Astrocyte (in vitro differentiated cells and primary cell): ENCODE data around the gene CCDC34. TPM values are rescaled to one million over a fixed set of nuclear protein-coding genes. Genes with fewer than 3 reads are reported as not detected.
"Not testable (repeated sequence)": the region's sequence is repeated elsewhere in the genome, so short reads cannot be mapped to it uniquely, and the experiment has no call there.

ENCODE experiments used
- DNase-seq: peaks from one replicate; pipeline ENCODE4 v3.0.0-alpha.2; 2010; ENCODE audit warnings: low read depth
- FAIRE-seq: peaks from 2 replicates; lab custom pipeline; 2011; peaks lifted over from hg19 to GRCh38; lab: Jason Lieb, UNC
- H2AFZ ChIP-seq: 2 replicates; pipeline ENCODE4 v1.6.0; 2012; ENCODE audit warnings: low read depth, low read length, inconsistent platforms
- H3K27ac ChIP-seq: 2 replicates; pipeline ENCODE4 v1.5.1; 2011; ENCODE audit warnings: low read depth, low read length, inconsistent platforms
- H3K27me3 ChIP-seq: 2 replicates; pipeline ENCODE4 v1.6.0; 2011; ENCODE audit warnings: low read length, inconsistent platforms; ENCODE audit not compliant: insufficient read depth
- H3K36me3 ChIP-seq: 2 replicates; pipeline ENCODE4 v1.5.1; 2011; ENCODE audit warnings: low read length, inconsistent platforms; ENCODE audit not compliant: insufficient read depth
- H3K4me1 ChIP-seq: 2 replicates; pipeline ENCODE4 v1.5.1; 2011; ENCODE audit warnings: low read length, inconsistent platforms; ENCODE audit not compliant: insufficient read depth
- H3K4me2 ChIP-seq: 2 replicates; pipeline ENCODE4 v1.6.0; 2012; ENCODE audit warnings: low read length, inconsistent platforms
- H3K4me3 ChIP-seq: 2 replicates; pipeline ENCODE4 v1.5.1; 2011; ENCODE audit warnings: low read depth, mild to moderate bottlenecking, low read length, inconsistent platforms; ENCODE audit not compliant: insufficient read depth
- H3K79me2 ChIP-seq: 2 replicates; pipeline ENCODE4 v1.6.0; 2012; ENCODE audit warnings: mild to moderate bottlenecking, low read length, inconsistent platforms; ENCODE audit not compliant: insufficient read depth
- H3K9ac ChIP-seq: 2 replicates; pipeline ENCODE4 v1.6.0; 2012; ENCODE audit warnings: mild to moderate bottlenecking, low read length, inconsistent platforms
- H3K9me3 ChIP-seq: 2 replicates; pipeline ENCODE4 v1.5.1; 2012; ENCODE audit warnings: low read depth, mild to moderate bottlenecking, low read length, inconsistent platforms; ENCODE audit not compliant: insufficient read depth
- H4K20me1 ChIP-seq: 2 replicates; pipeline ENCODE4 v1.6.0; 2012; ENCODE audit warnings: low read length, inconsistent platforms; ENCODE audit not compliant: insufficient read depth
- H3K27ac Mint-ChIP-seq: one replicate; pipeline ENCODE4 v1.8.0; 2021; ENCODE audit warnings: mild to moderate bottlenecking, mixed read lengths; ENCODE audit not compliant: unreplicated experiment
- H3K27me3 Mint-ChIP-seq: one replicate; pipeline ENCODE4 v1.8.0; 2021; ENCODE audit warnings: low read depth, mixed read lengths; ENCODE audit not compliant: unreplicated experiment
- H3K36me3 Mint-ChIP-seq: one replicate; pipeline ENCODE4 v1.8.0; 2021; ENCODE audit warnings: low read depth, mixed read lengths; ENCODE audit not compliant: unreplicated experiment
- H3K4me1 Mint-ChIP-seq: one replicate; pipeline ENCODE4 v1.8.0; 2021; ENCODE audit warnings: low read depth, mixed read lengths; ENCODE audit not compliant: unreplicated experiment
- H3K4me3 Mint-ChIP-seq: one replicate; pipeline ENCODE4 v1.8.0; 2021; ENCODE audit warnings: mild to moderate bottlenecking, moderate library complexity, mixed read lengths; ENCODE audit not compliant: unreplicated experiment
- H3K9me3 Mint-ChIP-seq: one replicate; pipeline ENCODE4 v1.8.0; 2021; ENCODE audit warnings: mild to moderate bottlenecking, mixed read lengths; ENCODE audit not compliant: unreplicated experiment
- CTCF ChIP-seq: IDR thresholded peaks from 2 replicates; pipeline ENCODE4 v1.5.1; 2011; ENCODE audit warnings: low read depth, mild to moderate bottlenecking, inconsistent platforms, low read length, moderate library complexity; ENCODE audit not compliant: insufficient read depth
- EZH2 ChIP-seq: IDR thresholded peaks from 2 replicates; pipeline ENCODE4 v1.6.1; 2012; ENCODE audit warnings: mild to moderate bottlenecking, low read length, inconsistent platforms; ENCODE audit not compliant: insufficient read depth
- total RNA-seq: library from RNA; stranded (reverse); gene quantifications from 2 replicates; pipeline ENCODE4 v1.2.1, GENCODE V29; 2021

The CCDC34 gene
- total RNA-seq, 1 donor from 2014 or later, result 12.8 TPM

GRCh38 chr11:27321340-27321739 is 41.7 kb downstream of the CCDC34 start:
- not testable (repeated sequence) for H3K36me3 Mint-ChIP-seq, H3K9me3 Mint-ChIP-seq, H3K4me3 ChIP-seq, H3K27ac ChIP-seq, H3K4me3 Mint-ChIP-seq, H3K27me3 ChIP-seq, H4K20me1 ChIP-seq, H3K9me3 ChIP-seq, H2AFZ ChIP-seq, H3K27ac Mint-ChIP-seq, H3K4me2 ChIP-seq, H3K27me3 Mint-ChIP-seq, H3K36me3 ChIP-seq, DNase-seq, H3K79me2 ChIP-seq, H3K9ac ChIP-seq, FAIRE-seq
- H3K4me1 ChIP-seq, result peaks cover 21% of the 10 kb centered on the region
- H3K4me1 Mint-ChIP-seq, result peaks cover 27% of the 10 kb centered on the region

- Histone ChIP-seq H3K36me3 (no peaks in the 10 kb centered on the region), H3K4me2 (peak overlapping the region; percentile 48), H3K27me3 (no peaks in the 10 kb centered on the region), H3K4me1 (peaks cover 21% of the 10 kb centered on the region), H4K20me1 (no peaks in the 10 kb centered on the region), H2AFZ (no peak overlapping the region), H3K9me3 (no peaks in the 10 kb centered on the region), H3K4me3 (no peak overlapping the region), H3K79me2 (no peaks in the 10 kb centered on the region), H3K27ac (peak overlapping the region; percentile 42), H3K9ac (peak overlapping the region; percentile 20)
- no peaks in the 10 kb centered on the region for H3K27me3 Mint-ChIP-seq
- FAIRE-seq, result peak; percentile 72
- H3K9me3 Mint-ChIP-seq, result peaks cover 6% of the 10 kb centered on the region
- no peak overlapping the region for H3K4me3 Mint-ChIP-seq
- peak overlapping the region; percentile 77 for H3K27ac Mint-ChIP-seq
- TF ChIP-seq EZH2 (no peak), CTCF (no peak)
- peak; percentile 89 for DNase-seq
- H3K4me1 Mint-ChIP-seq, result peaks cover 27% of the 10 kb centered on the region
- H3K36me3 Mint-ChIP-seq, result peaks cover 2% of the 10 kb centered on the region
Measured at GRCh38 chr11:27319072-27319471, 43.9 kb downstream of the CCDC34 start.

- FAIRE-seq (peak; percentile 75), DNase-seq (peak; percentile 71)
- peaks cover 2% of the 10 kb centered on the region for H3K36me3 Mint-ChIP-seq
- H3K36me3 ChIP-seq, result no peaks in the 10 kb centered on the region
- no peaks in the 10 kb centered on the region for H3K27me3 Mint-ChIP-seq
- H3K9me3 Mint-ChIP-seq, result peaks cover 6% of the 10 kb centered on the region
- peak overlapping the region; percentile 43 for H3K27ac Mint-ChIP-seq
- peak overlapping the region; percentile 6 for H3K27ac ChIP-seq
- H3K4me3 Mint-ChIP-seq, result no peak overlapping the region
- H3K4me1 Mint-ChIP-seq, result peaks cover 27% of the 10 kb centered on the region
- H4K20me1 ChIP-seq, result no peaks in the 10 kb centered on the region
- no peaks in the 10 kb centered on the region for H3K27me3 ChIP-seq
- H3K9ac ChIP-seq, result no peak overlapping the region
- H2AFZ ChIP-seq, result no peak overlapping the region
- H3K4me3 ChIP-seq, result no peak overlapping the region
- H3K79me2 ChIP-seq, result no peaks in the 10 kb centered on the region
- no peaks in the 10 kb centered on the region for H3K9me3 ChIP-seq
- no peak overlapping the region for H3K4me2 ChIP-seq
- H3K4me1 ChIP-seq, result peaks cover 21% of the 10 kb centered on the region
- TF ChIP-seq EZH2 (no peak), CTCF (no peak)
Measured at GRCh38 chr11:27317751-27318150, 45.3 kb downstream of the CCDC34 start.
